Astrocyte (in vitro differentiated cells and primary cell): ENCODE data around the gene ZNF101. TPM values are rescaled to one million over a fixed set of nuclear protein-coding genes. Genes with fewer than 3 reads are reported as not detected.
A peak's percentile ranks its signal among the peaks of the same experiment; 100 is the strongest.

Experiments used
- DNase-seq: peaks from one replicate; pipeline ENCODE4 v3.0.0-alpha.2; 2010; ENCODE audit warnings: low read depth
- FAIRE-seq: peaks from 2 replicates; lab custom pipeline; 2011; peaks lifted over from hg19 to GRCh38; lab: Jason Lieb, UNC
- H2AFZ ChIP-seq: 2 replicates; pipeline ENCODE4 v1.6.0; 2012; ENCODE audit warnings: low read depth, low read length, inconsistent platforms
- H3K27ac ChIP-seq: 2 replicates; pipeline ENCODE4 v1.5.1; 2011; ENCODE audit warnings: low read depth, low read length, inconsistent platforms
- H3K27me3 ChIP-seq: 2 replicates; pipeline ENCODE4 v1.6.0; 2011; ENCODE audit warnings: low read length, inconsistent platforms; ENCODE audit not compliant: insufficient read depth
- H3K36me3 ChIP-seq: 2 replicates; pipeline ENCODE4 v1.5.1; 2011; ENCODE audit warnings: low read length, inconsistent platforms; ENCODE audit not compliant: insufficient read depth
- H3K4me1 ChIP-seq: 2 replicates; pipeline ENCODE4 v1.5.1; 2011; ENCODE audit warnings: low read length, inconsistent platforms; ENCODE audit not compliant: insufficient read depth
- H3K4me2 ChIP-seq: 2 replicates; pipeline ENCODE4 v1.6.0; 2012; ENCODE audit warnings: low read length, inconsistent platforms
- H3K4me3 ChIP-seq: 2 replicates; pipeline ENCODE4 v1.5.1; 2011; ENCODE audit warnings: low read depth, mild to moderate bottlenecking, low read length, inconsistent platforms; ENCODE audit not compliant: insufficient read depth
- H3K79me2 ChIP-seq: 2 replicates; pipeline ENCODE4 v1.6.0; 2012; ENCODE audit warnings: mild to moderate bottlenecking, low read length, inconsistent platforms; ENCODE audit not compliant: insufficient read depth
- H3K9ac ChIP-seq: 2 replicates; pipeline ENCODE4 v1.6.0; 2012; ENCODE audit warnings: mild to moderate bottlenecking, low read length, inconsistent platforms
- H3K9me3 ChIP-seq: 2 replicates; pipeline ENCODE4 v1.5.1; 2012; ENCODE audit warnings: low read depth, mild to moderate bottlenecking, low read length, inconsistent platforms; ENCODE audit not compliant: insufficient read depth
- H4K20me1 ChIP-seq: 2 replicates; pipeline ENCODE4 v1.6.0; 2012; ENCODE audit warnings: low read length, inconsistent platforms; ENCODE audit not compliant: insufficient read depth
- H3K27ac Mint-ChIP-seq: one replicate; pipeline ENCODE4 v1.8.0; 2021; ENCODE audit warnings: mild to moderate bottlenecking, mixed read lengths; ENCODE audit not compliant: unreplicated experiment
- H3K27me3 Mint-ChIP-seq: one replicate; pipeline ENCODE4 v1.8.0; 2021; ENCODE audit warnings: low read depth, mixed read lengths; ENCODE audit not compliant: unreplicated experiment
- H3K36me3 Mint-ChIP-seq: one replicate; pipeline ENCODE4 v1.8.0; 2021; ENCODE audit warnings: low read depth, mixed read lengths; ENCODE audit not compliant: unreplicated experiment
- H3K4me1 Mint-ChIP-seq: one replicate; pipeline ENCODE4 v1.8.0; 2021; ENCODE audit warnings: low read depth, mixed read lengths; ENCODE audit not compliant: unreplicated experiment
- H3K4me3 Mint-ChIP-seq: one replicate; pipeline ENCODE4 v1.8.0; 2021; ENCODE audit warnings: mild to moderate bottlenecking, moderate library complexity, mixed read lengths; ENCODE audit not compliant: unreplicated experiment
- H3K9me3 Mint-ChIP-seq: one replicate; pipeline ENCODE4 v1.8.0; 2021; ENCODE audit warnings: mild to moderate bottlenecking, mixed read lengths; ENCODE audit not compliant: unreplicated experiment
- EZH2 ChIP-seq: IDR thresholded peaks from 2 replicates; pipeline ENCODE4 v1.6.1; 2012; ENCODE audit warnings: mild to moderate bottlenecking, low read length, inconsistent platforms; ENCODE audit not compliant: insufficient read depth
- total RNA-seq: library from RNA; stranded (reverse); gene quantifications from 2 replicates; pipeline ENCODE4 v1.2.1, GENCODE V29; 2021
- TF ChIP-seq, protein P1 (sequence below): IDR thresholded peaks from 2 replicates; pipeline ENCODE4 v1.5.1; 2011; ENCODE audit warnings: low read depth, mild to moderate bottlenecking, inconsistent platforms, low read length, moderate library complexity; ENCODE audit not compliant: insufficient read depth

Gene ZNF101
- total RNA-seq, 1 donor from 2014 or later, result 8.9 TPM

DNA sequence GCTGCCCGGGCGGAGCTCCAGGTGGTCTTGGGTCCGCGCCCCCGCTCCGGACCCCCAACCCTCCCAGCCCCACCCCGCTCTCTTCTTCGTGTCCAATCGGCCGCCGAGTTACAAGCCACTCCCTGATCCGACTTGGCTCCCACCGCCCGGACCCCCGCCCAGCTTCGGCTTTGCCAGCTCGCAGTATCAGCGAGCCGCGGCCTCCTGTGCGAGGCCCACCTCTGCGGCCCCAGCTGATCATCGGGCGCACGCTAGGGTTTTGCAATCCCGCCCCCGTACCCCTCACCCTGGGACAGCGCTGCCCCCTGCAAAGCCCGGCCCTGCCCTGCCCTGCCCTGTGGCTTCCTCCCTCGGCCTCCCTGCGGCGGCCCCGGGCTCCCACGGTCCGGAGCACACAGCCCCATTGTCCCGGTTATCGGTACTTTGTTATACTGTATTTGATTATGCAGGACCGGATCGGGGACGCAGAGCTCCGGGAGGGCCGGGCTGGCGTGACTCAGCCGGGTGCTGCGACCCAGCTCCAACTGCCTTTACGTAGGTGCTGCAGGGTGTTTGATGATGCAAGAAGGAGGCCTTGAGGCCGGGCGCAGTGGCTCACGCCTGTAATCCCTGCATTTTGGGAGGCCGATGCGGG, 40.0 kb upstream of the ZNF101 start:
- Mint-ChIP-seq H3K27ac (peak overlapping the region; percentile 53), H3K4me3 (peak overlapping the region; percentile 74), H3K27me3 (no peaks in the 10 kb centered on the region), H3K4me1 (no peaks in the 10 kb centered on the region), H3K9me3 (no peaks in the 10 kb centered on the region), H3K36me3 (peaks cover 24% of the 10 kb centered on the region)
- Histone ChIP-seq H3K79me2 (no peaks in the 10 kb centered on the region), H3K27me3 (no peaks in the 10 kb centered on the region), H4K20me1 (peaks cover under 1% of the 10 kb centered on the region), H3K36me3 (peaks cover 5% of the 10 kb centered on the region), H3K27ac (no peak overlapping the region), H3K9me3 (no peaks in the 10 kb centered on the region), H3K4me3 (peak overlapping the region; percentile 25), H3K4me1 (peaks cover 12% of the 10 kb centered on the region), H3K9ac (peak overlapping the region; percentile 31), H3K4me2 (peak overlapping the region; percentile 82), H2AFZ (no peak overlapping the region)
- TF ChIP-seq EZH2, result no peak
- TF ChIP-seq, protein P1, sequence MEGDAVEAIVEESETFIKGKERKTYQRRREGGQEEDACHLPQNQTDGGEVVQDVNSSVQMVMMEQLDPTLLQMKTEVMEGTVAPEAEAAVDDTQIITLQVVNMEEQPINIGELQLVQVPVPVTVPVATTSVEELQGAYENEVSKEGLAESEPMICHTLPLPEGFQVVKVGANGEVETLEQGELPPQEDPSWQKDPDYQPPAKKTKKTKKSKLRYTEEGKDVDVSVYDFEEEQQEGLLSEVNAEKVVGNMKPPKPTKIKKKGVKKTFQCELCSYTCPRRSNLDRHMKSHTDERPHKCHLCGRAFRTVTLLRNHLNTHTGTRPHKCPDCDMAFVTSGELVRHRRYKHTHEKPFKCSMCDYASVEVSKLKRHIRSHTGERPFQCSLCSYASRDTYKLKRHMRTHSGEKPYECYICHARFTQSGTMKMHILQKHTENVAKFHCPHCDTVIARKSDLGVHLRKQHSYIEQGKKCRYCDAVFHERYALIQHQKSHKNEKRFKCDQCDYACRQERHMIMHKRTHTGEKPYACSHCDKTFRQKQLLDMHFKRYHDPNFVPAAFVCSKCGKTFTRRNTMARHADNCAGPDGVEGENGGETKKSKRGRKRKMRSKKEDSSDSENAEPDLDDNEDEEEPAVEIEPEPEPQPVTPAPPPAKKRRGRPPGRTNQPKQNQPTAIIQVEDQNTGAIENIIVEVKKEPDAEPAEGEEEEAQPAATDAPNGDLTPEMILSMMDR, result no peak
- FAIRE-seq (no peak), DNase-seq (peak; percentile 76)

DNA sequence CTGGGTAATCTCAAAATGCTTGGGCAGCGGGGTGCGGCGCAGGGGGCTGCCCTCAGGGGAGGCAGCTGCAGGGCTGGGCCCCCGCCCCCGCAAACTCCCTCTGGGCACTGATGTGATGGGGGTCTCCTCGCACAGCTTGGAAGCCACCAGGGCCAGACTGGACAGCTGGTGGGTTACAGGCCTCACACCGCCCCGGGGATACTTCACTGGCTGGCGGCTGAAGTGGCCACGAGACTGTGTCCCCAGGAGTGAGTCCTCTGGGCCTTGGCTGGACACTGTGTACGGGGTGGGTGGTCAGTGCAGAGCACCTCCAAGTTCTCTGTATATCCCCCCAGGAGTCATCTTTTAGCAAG, 38.6 kb upstream of the ZNF101 start:
- DNase-seq, result no peak
- Histone ChIP-seq H3K79me2 (no peaks in the 10 kb centered on the region), H3K36me3 (peaks cover 5% of the 10 kb centered on the region), H3K27me3 (no peaks in the 10 kb centered on the region), H3K4me2 (no peak overlapping the region), H3K9me3 (no peaks in the 10 kb centered on the region), H3K4me1 (peaks cover 12% of the 10 kb centered on the region), H2AFZ (no peak overlapping the region), H3K27ac (no peak overlapping the region), H4K20me1 (peaks cover 6% of the 10 kb centered on the region), H3K4me3 (no peak overlapping the region), H3K9ac (no peak overlapping the region)
- FAIRE-seq, result no peak
- Mint-ChIP-seq H3K27ac (no peak overlapping the region), H3K4me3 (no peak overlapping the region), H3K9me3 (no peaks in the 10 kb centered on the region), H3K27me3 (no peaks in the 10 kb centered on the region), H3K36me3 (peaks cover 27% of the 10 kb centered on the region), H3K4me1 (no peaks in the 10 kb centered on the region)
- TF ChIP-seq, protein P1, result no peak
- no peak for TF ChIP-seq EZH2

DNA sequence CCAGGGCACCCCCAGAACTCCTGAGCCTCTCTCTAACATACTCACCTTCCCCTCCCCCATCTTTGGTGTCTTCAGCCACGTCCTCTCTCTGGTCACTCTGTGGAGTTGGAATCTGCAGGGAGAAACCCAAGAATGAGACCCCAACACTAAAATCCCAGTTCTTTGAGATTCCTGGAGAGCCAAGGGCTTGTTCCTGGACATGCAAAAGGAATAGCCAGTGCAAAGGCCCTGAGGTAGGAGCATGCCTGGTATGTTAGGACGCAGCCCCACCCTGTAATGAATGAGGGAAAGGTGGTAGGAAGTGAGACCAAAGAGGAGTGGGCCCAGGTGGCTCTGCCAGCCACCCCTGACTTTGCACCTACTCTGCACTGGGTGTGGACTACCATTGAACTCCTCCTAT, 38.2 kb upstream of the ZNF101 start:
- FAIRE-seq, result no peak
- H3K4me1 ChIP-seq, result peaks cover 12% of the 10 kb centered on the region
- Mint-ChIP-seq H3K9me3 (no peaks in the 10 kb centered on the region), H3K4me1 (no peaks in the 10 kb centered on the region), H3K27me3 (no peaks in the 10 kb centered on the region), H3K36me3 (peaks cover 30% of the 10 kb centered on the region), H3K4me3 (no peak overlapping the region), H3K27ac (no peak overlapping the region)
- no peak for DNase-seq
- H3K79me2 ChIP-seq, result no peaks in the 10 kb centered on the region
- H3K9ac ChIP-seq, result no peak overlapping the region
- H2AFZ ChIP-seq, result no peak overlapping the region
- H3K27me3 ChIP-seq, result no peaks in the 10 kb centered on the region
- TF ChIP-seq EZH2, result no peak
- TF ChIP-seq, protein P1, result no peak
- no peak overlapping the region for H3K4me3 ChIP-seq
- no peaks in the 10 kb centered on the region for H3K9me3 ChIP-seq
- peaks cover 6% of the 10 kb centered on the region for H3K36me3 ChIP-seq
- H3K4me2 ChIP-seq, result no peak overlapping the region
- H4K20me1 ChIP-seq, result peaks cover 6% of the 10 kb centered on the region
- H3K27ac ChIP-seq, result no peak overlapping the region
